Measurements from ENCODE around the gene MYEOV. TPM values are rescaled to one million over a fixed set of nuclear protein-coding genes. Genes with fewer than 3 reads are reported as not detected.

MYEOV gene
- total RNA-seq, 1 experiment from 2014 or later, result 1.4 TPM

DNA sequence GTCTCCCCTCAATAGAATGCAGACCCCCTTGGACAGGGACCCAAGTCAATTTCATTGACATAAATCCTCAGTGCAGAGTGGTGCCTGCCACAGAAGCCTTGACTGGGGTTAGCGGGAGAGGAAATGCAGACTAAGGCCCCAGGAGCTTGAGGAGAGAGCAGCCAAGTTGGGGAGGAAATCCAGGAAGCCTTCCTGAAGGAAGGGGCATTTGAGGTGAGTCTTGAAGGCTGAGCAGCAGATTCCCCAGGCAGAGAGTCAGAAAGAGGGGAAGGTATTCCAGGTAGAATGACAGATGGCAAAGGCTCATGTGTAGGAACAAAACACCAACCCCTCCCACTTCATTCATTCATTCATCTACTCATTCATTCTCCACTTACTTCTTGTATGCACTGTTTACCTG, 10.3 kb downstream of the MYEOV start:
- Mint-ChIP-seq H3K27me3 (ENCODE audit: low read depth) (no peaks in the 10 kb centered on the region), H3K4me1 (no peaks in the 10 kb centered on the region), H3K9me3 (no peaks in the 10 kb centered on the region), H3K27ac (no peak overlapping the region), H3K36me3 (no peaks in the 10 kb centered on the region), H3K4me3 (no peak overlapping the region)
- ChIA-PET POLR2A (no interaction called here), CTCF (no interaction called here)
- TF ChIP-seq TP53 (CRISPR knock-in tag; IDR thresholded peaks at IDR 0.05) (no peak), OVOL2 (CRISPR knock-in tag; IDR thresholded peaks at IDR 0.05; ENCODE audit: borderline replicate concordance) (no peak)
- DNase-seq (ENCODE audit: low spot score) (no peak), ATAC-seq (no peak)

DNA sequence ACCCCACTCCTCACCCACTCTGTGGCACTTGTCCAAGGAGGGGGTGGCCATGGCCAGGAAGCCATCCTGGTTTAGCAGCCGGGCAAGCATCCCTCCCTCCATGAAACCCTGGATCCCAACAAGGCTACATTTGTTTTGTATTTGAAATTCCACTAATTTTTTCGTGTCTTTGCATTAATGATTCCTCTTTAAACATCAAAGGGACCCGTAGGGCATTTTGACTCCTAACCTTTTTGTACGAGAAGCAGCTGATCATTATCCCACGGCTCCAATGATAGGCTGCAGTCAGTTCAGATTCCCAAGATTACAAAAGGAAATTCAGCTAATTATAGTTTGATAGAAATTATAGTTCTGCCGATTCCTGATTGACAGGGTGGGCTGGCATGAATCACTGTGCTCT, 10.7 kb downstream of the MYEOV start:
- no peaks in the 10 kb centered on the region for H3K9me3 Mint-ChIP-seq
- no peak for DNase-seq (ENCODE audit: low spot score)
- H3K36me3 Mint-ChIP-seq, result no peaks in the 10 kb centered on the region
- POLR2A ChIA-PET, result no interaction called here
- CTCF ChIA-PET, result no interaction called here
- no peaks in the 10 kb centered on the region for H3K27me3 Mint-ChIP-seq (ENCODE audit: low read depth)
- ATAC-seq, result no peak
- H3K4me3 Mint-ChIP-seq, result no peak overlapping the region
- TF ChIP-seq, protein P1, sequence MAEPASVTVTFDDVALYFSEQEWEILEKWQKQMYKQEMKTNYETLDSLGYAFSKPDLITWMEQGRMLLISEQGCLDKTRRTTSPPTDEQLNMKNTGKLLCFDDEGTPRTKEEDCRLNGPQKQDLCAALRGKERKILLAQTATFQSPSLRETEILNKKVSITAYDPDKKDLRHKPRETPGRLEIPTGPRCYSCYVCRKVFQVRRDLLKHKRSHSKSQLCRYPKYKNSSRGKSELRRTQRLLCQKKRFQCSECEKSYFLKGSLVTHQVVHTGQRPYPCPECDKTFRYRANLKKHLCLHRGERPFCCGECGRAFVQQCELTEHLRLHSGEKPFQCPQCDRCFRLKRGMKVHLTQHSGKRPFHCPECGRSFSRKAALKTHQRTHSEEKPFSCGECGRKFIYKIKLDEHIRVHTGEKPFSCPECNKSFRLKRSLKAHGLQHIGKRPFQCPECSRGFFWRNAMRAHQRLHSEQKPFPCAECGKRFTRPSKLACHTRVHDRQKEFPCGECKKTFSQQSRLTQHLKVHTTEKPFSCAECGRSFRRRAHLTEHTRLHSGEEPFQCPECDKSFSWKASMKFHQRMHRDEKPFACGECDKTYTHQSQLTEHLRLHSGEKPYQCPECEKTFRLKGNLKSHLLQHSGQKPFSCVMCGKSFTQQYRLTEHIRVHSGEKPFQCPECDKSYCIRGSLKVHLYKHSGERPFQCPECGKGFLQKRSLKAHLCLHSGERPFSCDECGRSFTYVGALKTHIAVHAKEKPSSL (CRISPR knock-in tag; conservative IDR thresholded peaks at IDR 0.05), result no peak
- TF ChIP-seq NFYB (CRISPR knock-in tag; conservative IDR thresholded peaks at IDR 0.05; ENCODE audit: low read depth) (no peak), NR1H2 (CRISPR knock-in tag; IDR thresholded peaks at IDR 0.05) (no peak), NFATC4 (CRISPR knock-in tag; IDR thresholded peaks at IDR 0.05) (no peak), SP1 (CRISPR knock-in tag; conservative IDR thresholded peaks at IDR 0.05) (no peak), HMGA2 (CRISPR knock-in tag; IDR thresholded peaks at IDR 0.05) (no peak), GRHL2 (CRISPR knock-in tag; IDR thresholded peaks at IDR 0.05; ENCODE audit: insufficient replicate concordance, severe bottlenecking) (no peak), ZBTB21 (CRISPR knock-in tag; IDR thresholded peaks at IDR 0.05; ENCODE audit: borderline replicate concordance) (no peak), ZNF219 (CRISPR knock-in tag; IDR thresholded peaks at IDR 0.05; ENCODE audit: borderline replicate concordance) (no peak), FOXJ3 (CRISPR knock-in tag; IDR thresholded peaks at IDR 0.05; ENCODE audit: borderline replicate concordance) (no peak), ZNF396 (CRISPR knock-in tag; IDR thresholded peaks at IDR 0.05; ENCODE audit: borderline replicate concordance) (no peak), JUN (CRISPR knock-in tag; IDR thresholded peaks at IDR 0.05) (no peak), RORB (CRISPR knock-in tag; IDR thresholded peaks at IDR 0.05) (no peak), CREM (CRISPR knock-in tag; IDR thresholded peaks at IDR 0.05) (no peak)
- TF ChIP-seq, protein P2, sequence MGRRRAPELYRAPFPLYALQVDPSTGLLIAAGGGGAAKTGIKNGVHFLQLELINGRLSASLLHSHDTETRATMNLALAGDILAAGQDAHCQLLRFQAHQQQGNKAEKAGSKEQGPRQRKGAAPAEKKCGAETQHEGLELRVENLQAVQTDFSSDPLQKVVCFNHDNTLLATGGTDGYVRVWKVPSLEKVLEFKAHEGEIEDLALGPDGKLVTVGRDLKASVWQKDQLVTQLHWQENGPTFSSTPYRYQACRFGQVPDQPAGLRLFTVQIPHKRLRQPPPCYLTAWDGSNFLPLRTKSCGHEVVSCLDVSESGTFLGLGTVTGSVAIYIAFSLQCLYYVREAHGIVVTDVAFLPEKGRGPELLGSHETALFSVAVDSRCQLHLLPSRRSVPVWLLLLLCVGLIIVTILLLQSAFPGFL (CRISPR knock-in tag; IDR thresholded peaks at IDR 0.05; ENCODE audit: borderline replicate concordance), result no peak
- TF ChIP-seq, protein P3, sequence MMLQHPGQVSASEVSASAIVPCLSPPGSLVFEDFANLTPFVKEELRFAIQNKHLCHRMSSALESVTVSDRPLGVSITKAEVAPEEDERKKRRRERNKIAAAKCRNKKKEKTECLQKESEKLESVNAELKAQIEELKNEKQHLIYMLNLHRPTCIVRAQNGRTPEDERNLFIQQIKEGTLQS (CRISPR knock-in tag; conservative IDR thresholded peaks at IDR 0.05), result no peak
- TF ChIP-seq, protein P4, sequence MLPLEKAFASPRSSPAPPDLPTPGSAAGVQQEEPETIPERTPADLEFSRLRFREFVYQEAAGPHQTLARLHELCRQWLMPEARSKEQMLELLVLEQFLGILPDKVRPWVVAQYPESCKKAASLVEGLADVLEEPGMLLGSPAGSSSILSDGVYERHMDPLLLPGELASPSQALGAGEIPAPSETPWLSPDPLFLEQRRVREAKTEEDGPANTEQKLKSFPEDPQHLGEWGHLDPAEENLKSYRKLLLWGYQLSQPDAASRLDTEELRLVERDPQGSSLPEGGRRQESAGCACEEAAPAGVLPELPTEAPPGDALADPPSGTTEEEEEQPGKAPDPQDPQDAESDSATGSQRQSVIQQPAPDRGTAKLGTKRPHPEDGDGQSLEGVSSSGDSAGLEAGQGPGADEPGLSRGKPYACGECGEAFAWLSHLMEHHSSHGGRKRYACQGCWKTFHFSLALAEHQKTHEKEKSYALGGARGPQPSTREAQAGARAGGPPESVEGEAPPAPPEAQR (CRISPR knock-in tag; IDR thresholded peaks at IDR 0.05), result no peak
- TF ChIP-seq, protein P5, sequence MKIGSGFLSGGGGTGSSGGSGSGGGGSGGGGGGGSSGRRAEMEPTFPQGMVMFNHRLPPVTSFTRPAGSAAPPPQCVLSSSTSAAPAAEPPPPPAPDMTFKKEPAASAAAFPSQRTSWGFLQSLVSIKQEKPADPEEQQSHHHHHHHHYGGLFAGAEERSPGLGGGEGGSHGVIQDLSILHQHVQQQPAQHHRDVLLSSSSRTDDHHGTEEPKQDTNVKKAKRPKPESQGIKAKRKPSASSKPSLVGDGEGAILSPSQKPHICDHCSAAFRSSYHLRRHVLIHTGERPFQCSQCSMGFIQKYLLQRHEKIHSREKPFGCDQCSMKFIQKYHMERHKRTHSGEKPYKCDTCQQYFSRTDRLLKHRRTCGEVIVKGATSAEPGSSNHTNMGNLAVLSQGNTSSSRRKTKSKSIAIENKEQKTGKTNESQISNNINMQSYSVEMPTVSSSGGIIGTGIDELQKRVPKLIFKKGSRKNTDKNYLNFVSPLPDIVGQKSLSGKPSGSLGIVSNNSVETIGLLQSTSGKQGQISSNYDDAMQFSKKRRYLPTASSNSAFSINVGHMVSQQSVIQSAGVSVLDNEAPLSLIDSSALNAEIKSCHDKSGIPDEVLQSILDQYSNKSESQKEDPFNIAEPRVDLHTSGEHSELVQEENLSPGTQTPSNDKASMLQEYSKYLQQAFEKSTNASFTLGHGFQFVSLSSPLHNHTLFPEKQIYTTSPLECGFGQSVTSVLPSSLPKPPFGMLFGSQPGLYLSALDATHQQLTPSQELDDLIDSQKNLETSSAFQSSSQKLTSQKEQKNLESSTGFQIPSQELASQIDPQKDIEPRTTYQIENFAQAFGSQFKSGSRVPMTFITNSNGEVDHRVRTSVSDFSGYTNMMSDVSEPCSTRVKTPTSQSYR (CRISPR knock-in tag; IDR thresholded peaks at IDR 0.05), result no peak
- TF ChIP-seq, protein P6, sequence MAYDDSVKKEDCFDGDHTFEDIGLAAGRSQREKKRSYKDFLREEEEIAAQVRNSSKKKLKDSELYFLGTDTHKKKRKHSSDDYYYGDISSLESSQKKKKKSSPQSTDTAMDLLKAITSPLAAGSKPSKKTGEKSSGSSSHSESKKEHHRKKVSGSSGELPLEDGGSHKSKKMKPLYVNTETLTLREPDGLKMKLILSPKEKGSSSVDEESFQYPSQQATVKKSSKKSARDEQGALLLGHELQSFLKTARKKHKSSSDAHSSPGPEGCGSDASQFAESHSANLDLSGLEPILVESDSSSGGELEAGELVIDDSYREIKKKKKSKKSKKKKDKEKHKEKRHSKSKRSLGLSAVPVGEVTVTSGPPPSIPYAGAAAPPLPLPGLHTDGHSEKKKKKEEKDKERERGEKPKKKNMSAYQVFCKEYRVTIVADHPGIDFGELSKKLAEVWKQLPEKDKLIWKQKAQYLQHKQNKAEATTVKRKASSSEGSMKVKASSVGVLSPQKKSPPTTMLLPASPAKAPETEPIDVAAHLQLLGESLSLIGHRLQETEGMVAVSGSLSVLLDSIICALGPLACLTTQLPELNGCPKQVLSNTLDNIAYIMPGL (CRISPR knock-in tag; IDR thresholded peaks at IDR 0.05), result no peak
- H3K4me1 Mint-ChIP-seq, result no peaks in the 10 kb centered on the region
- no peak overlapping the region for H3K27ac Mint-ChIP-seq

Data from WTC11 (cell line).